Activated B cell treated with CpG ODN at 0.5 μM for 24 hours (primary cell): ENCODE measurements around the gene CSH2. TPM values are rescaled to one million over a fixed set of nuclear protein-coding genes. Genes with fewer than 3 reads are reported as not detected.
"Not testable (repeated sequence)": the region's sequence is repeated elsewhere in the genome, so short reads cannot be mapped to it uniquely, and the experiment has no call there.

Source experiments
- ATAC-seq: fragments of 200-7000 bp; cut with Tn5 transposase; one replicate; pipeline ENCODE4 v1.10.0; 2021; ENCODE audit warnings: low read depth, mild to moderate bottlenecking, moderate library complexity
- CTCF ChIA-PET: fragments of 350-600 bp; sonication (Branson Sonifier 250); formaldehyde crosslinking; loops from one replicate; lab custom pipeline; 2021; ENCODE audit warnings: antibody characterized with exemption; lab: Charles Lee
- POLR2A ChIA-PET: fragments of 350-600 bp; sonication (Branson Sonifier 250); formaldehyde crosslinking; loops from one replicate; lab custom pipeline; 2021; ENCODE audit warnings: antibody characterized with exemption; lab: Charles Lee
- DNase-seq: peaks from one replicate; pipeline ENCODE4 v3.0.0; 2022
- H3K27ac Mint-ChIP-seq: one replicate; pipeline ENCODE4 v1.8.0; 2020; ENCODE audit warnings: mixed read lengths
- H3K27me3 Mint-ChIP-seq: one replicate; pipeline ENCODE4 v1.8.0; 2021; ENCODE audit warnings: mixed read lengths
- H3K36me3 Mint-ChIP-seq: one replicate; pipeline ENCODE4 v1.8.0; 2021; ENCODE audit warnings: low read depth, mixed read lengths
- H3K4me1 Mint-ChIP-seq: one replicate; pipeline ENCODE4 v1.8.0; 2021; ENCODE audit warnings: mixed read lengths
- H3K4me3 Mint-ChIP-seq: one replicate; pipeline ENCODE4 v1.8.0; 2020; ENCODE audit warnings: mild to moderate bottlenecking, mixed read lengths
- H3K9me3 Mint-ChIP-seq: one replicate; pipeline ENCODE4 v1.8.0; 2020; ENCODE audit warnings: mixed read lengths
- intact Hi-C: fragments of 100-400 bp; cut with micrococcal nuclease; formaldehyde crosslinking; loops from one replicate; pipeline ENCODE4 v1.15.1; 2024
- total RNA-seq: library from RNA; stranded (reverse); gene quantifications from 2 replicates; pipeline ENCODE4 v1.2.3, GENCODE V29; 2022
- TF ChIP-seq, protein P1 (sequence below): fragments of 200-600 bp; IDR thresholded peaks from one replicate; pipeline ENCODE4 v1.8.0; 2022; ENCODE audit warnings: antibody characterized with exemption, mild to moderate bottlenecking

The CSH2 gene
- total RNA-seq, 1 donor from 2014 or later, result not detected

DNA sequence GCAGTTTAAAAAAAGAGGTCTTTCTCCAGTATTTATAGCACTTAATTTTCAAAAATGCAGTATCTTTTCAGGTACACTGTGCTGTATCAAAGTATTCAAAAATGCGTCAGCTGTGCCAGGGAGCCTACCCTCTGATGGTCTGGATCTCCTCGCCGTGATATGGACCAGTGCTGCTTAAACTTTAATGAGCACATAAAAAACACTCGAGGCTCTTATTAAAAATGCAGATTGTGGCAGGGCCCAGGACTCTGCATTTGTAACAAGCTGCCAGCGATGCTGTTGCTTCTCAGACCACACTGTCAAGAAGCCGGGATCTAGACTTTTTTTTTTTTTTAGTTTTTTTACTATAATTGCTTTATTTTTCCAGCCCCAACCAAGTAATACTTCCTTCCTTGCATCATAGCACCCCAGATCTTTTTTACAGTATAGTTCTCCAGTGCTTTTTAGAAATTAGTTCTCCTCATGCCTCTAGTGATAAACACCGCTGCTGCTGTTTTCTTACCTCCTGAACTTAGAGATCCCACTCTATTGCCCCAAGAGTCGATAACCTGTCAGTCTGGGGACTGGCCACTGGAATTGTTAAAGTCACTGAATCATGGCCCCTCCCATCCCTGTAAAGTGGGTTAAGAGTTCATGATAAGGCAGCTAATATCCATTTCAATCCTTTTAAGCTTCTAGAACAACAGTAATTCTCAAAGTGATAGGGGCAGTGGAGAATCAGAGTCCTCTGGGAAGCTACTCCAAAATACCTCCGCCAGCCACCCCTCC lies 29.4 kb downstream of the CSH2 start:
- POLR2A ChIA-PET, result interaction anchor here (0.5 to 8.3 kb wide), 32 partner anchors 8 to 1189 kb away, joined by 3 to 112 read pairs (median 6); partner anchors contain the start of genes CCDC47, CEP95, DDX42 and DDX5
- Mint-ChIP-seq H3K4me1 (peaks cover 48% of the 10 kb centered on the region), H3K27me3 (no peaks in the 10 kb centered on the region), H3K9me3 (no peaks in the 10 kb centered on the region), H3K27ac (peak overlapping the region; percentile 95), H3K4me3 (peak overlapping the region; percentile 88), H3K36me3 (peaks cover 6% of the 10 kb centered on the region)
- ATAC-seq, result no peak
- TF ChIP-seq, protein P1, sequence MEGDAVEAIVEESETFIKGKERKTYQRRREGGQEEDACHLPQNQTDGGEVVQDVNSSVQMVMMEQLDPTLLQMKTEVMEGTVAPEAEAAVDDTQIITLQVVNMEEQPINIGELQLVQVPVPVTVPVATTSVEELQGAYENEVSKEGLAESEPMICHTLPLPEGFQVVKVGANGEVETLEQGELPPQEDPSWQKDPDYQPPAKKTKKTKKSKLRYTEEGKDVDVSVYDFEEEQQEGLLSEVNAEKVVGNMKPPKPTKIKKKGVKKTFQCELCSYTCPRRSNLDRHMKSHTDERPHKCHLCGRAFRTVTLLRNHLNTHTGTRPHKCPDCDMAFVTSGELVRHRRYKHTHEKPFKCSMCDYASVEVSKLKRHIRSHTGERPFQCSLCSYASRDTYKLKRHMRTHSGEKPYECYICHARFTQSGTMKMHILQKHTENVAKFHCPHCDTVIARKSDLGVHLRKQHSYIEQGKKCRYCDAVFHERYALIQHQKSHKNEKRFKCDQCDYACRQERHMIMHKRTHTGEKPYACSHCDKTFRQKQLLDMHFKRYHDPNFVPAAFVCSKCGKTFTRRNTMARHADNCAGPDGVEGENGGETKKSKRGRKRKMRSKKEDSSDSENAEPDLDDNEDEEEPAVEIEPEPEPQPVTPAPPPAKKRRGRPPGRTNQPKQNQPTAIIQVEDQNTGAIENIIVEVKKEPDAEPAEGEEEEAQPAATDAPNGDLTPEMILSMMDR, result no peak
- CTCF ChIA-PET, result interaction anchor here (0.5 kb wide), 1 partner anchor 43 kb away, joined by 4 read pairs; no protein-coding TSS in a partner anchor
- no peak for DNase-seq
- intact Hi-C loops, result loop anchor here (1.0 to 10.0 kb wide), 10 partner anchors 17 to 819 kb away; partner anchors contain the start of genes CCDC47, CEP95, DCAF7 and DDX5

DNA sequence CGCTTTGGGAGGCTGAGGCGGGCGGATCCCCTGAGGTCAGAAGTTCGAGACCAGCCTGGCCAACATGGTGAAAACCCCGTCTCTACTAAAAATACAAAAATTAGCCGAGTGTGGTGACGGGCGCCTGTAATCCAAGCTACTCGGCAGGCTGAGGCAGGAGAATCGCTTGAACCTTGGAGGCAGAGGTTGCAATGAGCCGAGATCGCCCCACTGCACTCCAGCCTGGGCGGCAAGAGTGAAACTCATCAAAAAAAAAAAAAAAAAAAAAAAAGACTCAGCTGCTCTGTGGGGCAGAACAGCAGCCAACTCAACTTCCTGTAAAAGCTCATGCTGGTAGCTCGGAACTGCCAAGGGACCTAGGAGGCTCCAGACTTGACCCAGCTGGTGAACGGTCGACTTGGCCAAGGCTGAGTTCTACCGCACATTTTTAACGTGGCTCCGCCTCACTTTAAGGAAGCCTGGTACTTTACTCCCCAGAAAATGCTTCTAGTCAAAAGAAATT lies 30.0 kb downstream of the CSH2 start:
- not testable (repeated sequence) for H3K36me3 Mint-ChIP-seq, DNase-seq, H3K9me3 Mint-ChIP-seq, H3K27me3 Mint-ChIP-seq
- peak; percentile 32 for ATAC-seq
- ChIA-PET CTCF (interaction anchor here (0.5 to 1.2 kb wide), 2 partner anchors 17 to 44 kb away, joined by 4 read pairs; partner anchors contain the start of gene PSMC5), POLR2A (interaction anchor here (0.5 to 8.3 kb wide), 37 partner anchors 9 to 1189 kb away, joined by 3 to 112 read pairs (median 6); partner anchors contain the start of genes CCDC47, CEP95, DDX42 and DDX5)
- intact Hi-C loops, result loop anchor here (1.0 to 10.0 kb wide), 10 partner anchors 16 to 819 kb away; partner anchors contain the start of genes CCDC47, CEP95, DCAF7 and DDX5
- peak overlapping the region; percentile 88 for H3K4me3 Mint-ChIP-seq
- peak overlapping the region; percentile 95 for H3K27ac Mint-ChIP-seq
- peaks cover 49% of the 10 kb centered on the region for H3K4me1 Mint-ChIP-seq

DNA sequence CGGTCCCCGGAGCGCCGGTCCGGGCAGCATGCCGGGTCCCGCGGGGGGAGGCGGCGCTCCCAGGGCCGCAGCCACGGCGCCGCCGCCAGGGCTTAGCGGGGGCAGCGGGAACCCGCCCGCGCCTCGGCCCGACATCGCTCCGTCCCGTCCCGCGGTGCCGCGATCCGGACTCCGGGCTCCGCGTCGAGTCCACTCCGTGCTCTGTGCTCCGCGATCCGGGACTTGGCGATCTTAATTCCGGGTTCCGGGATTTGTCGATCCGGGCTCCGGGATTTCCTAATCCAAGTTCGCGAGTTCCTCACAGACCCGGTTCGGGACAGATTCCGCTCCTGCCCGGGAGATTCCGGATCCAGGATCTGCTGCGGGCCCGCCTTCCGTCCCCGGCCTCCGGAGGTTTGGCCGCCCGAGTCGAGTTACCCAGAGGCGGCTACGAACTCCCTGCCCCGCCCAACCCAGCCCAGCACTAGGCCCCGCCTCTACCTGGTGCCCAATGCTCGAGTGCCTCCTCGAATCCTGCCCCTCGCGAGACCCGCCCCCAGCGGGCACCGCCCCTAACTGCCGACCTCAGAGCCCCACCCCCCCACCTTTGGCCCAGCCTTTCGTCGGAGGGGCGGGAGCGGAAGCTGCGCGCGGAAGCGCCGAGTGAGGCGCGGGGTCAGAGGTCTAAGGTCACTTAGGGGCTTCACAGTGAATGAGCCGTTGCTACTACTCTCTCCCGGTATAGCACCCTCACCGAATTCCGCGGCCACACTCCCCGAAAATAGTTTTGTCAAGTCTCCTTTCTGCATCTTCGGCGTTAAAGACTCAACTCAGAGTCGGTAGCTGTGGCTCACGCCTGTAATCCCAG lies 30.7 kb downstream of the CSH2 start, which contains the start of gene SMARCD2:
Gene SMARCD2 (minus strand): TSS at position 146 of the 847 bp plus-strand sequence. CDS start 11 bp downstream, at position 135.
- Mint-ChIP-seq H3K4me3 (peak within 1 kb of the TSS; percentile 94), H3K27me3 (no peaks in the 10 kb centered on the region), H3K36me3 (peaks cover 6% of the 10 kb centered on the region), H3K4me1 (peaks cover 49% of the 10 kb centered on the region), H3K9me3 (no peaks in the 10 kb centered on the region), H3K27ac (peak within 1 kb of the TSS; percentile 95)
- peak; percentile 90 for ATAC-seq
- peak; percentile 96 for DNase-seq
- TF ChIP-seq, protein P1, result no peak
- intact Hi-C loops, result loop anchor here (1.0 to 10.0 kb wide), 11 partner anchors 15 to 820 kb away; partner anchors contain the start of genes CCDC47, CEP95, DCAF7 and DDX5
- POLR2A ChIA-PET, result interaction anchor here (0.5 to 8.3 kb wide), 27 partner anchors 10 to 663 kb away, joined by 3 to 112 read pairs (median 7); partner anchors contain the start of genes CCDC47, CEP95, DDX42 and DDX5
- CTCF ChIA-PET, result interaction anchor here (1.2 kb wide), 1 partner anchor 16 kb away, joined by 4 read pairs; the partner anchor contains the start of gene PSMC5

DNA sequence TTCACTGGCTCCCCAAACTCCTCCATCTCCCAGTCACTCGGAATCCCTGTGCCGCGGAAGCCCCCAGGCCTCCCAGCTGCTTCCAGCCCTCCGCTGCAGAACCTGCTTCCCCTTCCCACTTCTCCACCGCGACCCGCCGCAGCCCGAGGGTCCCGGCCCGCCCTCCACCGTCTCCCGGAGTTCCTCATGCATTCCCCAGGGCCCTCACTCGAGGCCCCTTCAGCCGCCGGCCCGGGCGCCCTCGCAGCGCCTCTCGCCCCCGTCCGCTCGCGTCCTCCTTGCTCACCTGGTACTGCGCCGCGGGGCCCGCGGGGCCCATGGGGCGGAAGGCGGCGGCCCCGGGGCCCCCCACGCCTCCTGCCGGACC lies 31.3 kb downstream of the CSH2 start:
- DNase-seq (no peak), ATAC-seq (peak; percentile 5)
- intact Hi-C loops, result loop anchor here (1.0 to 10.0 kb wide), 5 partner anchors 288 to 821 kb away; partner anchors contain the start of genes DCAF7, ERN1, PECAM1 and SMURF2
- Mint-ChIP-seq H3K27ac (peak overlapping the region; percentile 87), H3K36me3 (peaks cover 7% of the 10 kb centered on the region), H3K4me1 (peaks cover 48% of the 10 kb centered on the region), H3K27me3 (no peaks in the 10 kb centered on the region), H3K4me3 (peak overlapping the region; percentile 94), H3K9me3 (no peaks in the 10 kb centered on the region)
- CTCF ChIA-PET, result interaction anchor here (0.9 kb wide), 1 partner anchor 9 kb away, joined by 5 read pairs; no protein-coding TSS in a partner anchor
- TF ChIP-seq, protein P1, result no peak
- POLR2A ChIA-PET, result interaction anchor here (1.6 to 8.3 kb wide), 6 partner anchors 9 to 140 kb away, joined by 5 to 112 read pairs (median 18); partner anchors contain the start of genes CCDC47, DDX42, FTSJ3 and PSMC5
